ENCODE results near the gene WHAMM.
"Not testable (repeated sequence)": the region's sequence is repeated elsewhere in the genome, so short reads cannot be mapped to it uniquely, and the experiment has no call there.

WHAMM gene

DNA sequence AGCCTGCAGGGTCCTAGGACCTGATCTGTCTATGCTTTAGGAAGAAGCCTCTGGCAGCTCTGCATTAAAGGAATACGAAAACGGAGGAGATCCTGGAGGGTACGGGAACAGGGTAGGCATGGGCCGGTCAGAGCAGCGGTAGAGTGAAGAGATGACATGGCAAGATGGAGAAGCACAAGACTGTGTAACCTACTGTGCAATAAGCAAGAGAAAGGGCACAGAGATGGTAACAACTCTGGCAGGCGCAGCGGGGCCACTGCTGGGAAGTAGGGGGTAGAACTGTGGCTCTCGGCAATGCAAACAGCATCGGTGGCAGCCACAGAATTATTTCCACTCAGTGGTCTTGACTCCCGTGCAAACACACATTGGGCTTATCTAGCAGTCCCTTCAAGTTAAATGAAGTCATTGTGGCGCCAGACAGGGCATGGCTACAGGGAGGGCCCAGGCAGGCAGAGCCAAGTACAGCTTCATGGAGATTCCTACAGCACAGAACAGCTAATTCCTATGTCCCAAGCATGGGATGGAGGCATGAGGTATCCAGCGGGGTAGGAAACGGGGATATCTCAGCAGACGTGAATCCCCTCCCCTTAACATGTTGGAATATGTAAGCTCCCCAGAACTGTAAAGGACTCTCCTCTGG lies 28.8 kb downstream of the WHAMM start:
- no peak for DNase-seq (ENCODE audit: low read depth, low spot score)

DNA sequence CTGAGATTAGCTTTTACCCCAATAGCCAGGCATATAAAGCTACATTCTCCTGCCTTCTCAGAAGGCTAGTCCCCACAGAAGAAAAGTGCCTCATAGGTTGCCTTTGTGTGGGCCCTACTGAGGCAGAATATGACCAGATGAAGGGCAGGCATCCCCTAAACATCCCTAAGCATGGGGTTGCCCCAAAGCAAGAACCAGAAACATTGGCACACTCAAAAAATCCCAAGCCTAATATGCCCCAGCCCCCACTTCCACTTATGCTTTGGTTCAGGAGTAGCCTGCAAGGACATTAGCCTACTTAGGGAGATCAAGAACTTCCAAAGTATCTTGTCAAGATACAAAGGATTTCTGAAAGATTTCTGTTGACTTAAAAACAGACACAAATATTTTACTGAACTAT lies 29.7 kb downstream of the WHAMM start:
- DNase-seq (ENCODE audit: low read depth, low spot score): no peak

DNA sequence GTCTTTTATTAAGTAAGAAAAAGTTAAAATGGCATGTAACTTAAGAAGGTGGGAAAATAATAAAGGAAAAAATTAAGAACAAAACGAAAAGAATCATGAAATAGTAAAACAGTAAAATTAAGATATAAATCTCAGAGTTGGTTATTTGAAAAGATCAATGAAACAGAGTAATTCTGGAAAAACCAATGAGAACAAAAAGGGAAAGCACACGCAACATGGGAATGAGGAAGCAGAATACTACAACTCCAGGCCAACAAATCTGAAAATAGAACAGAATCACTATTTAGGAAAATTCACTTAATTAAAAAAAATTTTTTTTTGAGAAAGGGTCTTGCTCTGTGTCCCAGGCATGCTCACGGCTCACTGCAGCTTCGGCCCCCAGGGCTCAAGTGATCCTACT lies 30.7 kb downstream of the WHAMM start:
- DNase-seq (ENCODE audit: low read depth, low spot score): no peak

DNA sequence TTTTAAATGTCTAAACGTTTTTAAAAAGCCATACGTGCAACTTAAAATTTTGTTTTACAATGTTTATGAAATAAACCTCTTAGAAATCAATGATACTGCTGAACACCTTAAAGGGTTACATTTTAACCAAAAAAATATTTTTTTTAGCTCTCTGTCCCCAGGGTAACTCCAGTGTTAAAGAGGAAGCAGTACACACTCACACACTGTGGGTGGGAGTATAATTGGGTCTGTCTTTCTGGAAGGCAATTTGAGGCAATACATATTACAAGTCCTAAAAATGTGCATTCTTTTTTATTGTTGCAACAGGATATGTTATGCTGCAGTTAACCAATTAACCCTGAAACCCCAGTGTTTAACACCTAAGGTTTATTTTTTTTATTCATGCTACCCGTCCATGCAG lies 34.1 kb downstream of the WHAMM start:
- no peak for DNase-seq (ENCODE audit: low read depth, low spot score)

DNA sequence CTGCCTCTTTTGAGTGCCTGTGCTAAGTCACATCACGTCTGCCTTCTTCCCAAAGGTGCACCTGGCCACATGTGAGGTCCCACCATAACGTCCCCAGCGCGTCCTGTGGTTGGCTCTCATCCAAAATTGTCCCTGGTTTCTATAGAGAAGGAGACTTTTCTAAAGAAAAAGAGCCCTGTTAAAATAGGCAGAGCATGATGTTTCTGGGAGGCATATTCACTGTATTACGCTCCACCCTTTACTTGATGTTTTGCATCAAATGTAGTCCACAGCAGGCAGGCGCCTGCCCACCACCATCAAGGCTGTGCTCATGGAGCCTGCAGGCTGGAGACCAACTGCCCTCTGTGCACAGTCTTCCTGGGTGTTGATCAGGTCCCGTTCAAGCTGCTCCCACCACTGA lies 36.3 kb downstream of the WHAMM start:
- DNase-seq (ENCODE audit: low read depth, low spot score): no peak

DNA sequence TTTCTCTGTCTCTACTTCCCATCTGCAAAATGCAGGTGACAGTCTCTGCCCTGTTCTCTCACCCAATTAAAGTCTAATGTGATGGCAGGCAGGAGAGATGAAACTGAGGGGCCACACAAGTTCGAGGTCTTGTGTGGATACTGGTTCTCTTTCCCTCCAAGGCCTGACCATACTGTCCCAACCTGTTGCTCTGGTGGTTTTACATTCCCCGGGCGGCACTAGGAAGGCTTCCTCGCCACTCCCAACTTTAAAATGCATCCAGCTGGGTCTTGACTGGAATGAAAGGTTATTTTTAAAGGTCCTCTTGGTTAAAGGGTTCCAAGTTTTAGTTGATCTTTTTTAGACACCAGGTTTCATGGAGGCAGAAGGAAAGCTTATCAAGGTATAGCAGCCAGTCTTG lies 37.2 kb downstream of the WHAMM start:
- DNase-seq (ENCODE audit: low read depth, low spot score): no peak

DNA sequence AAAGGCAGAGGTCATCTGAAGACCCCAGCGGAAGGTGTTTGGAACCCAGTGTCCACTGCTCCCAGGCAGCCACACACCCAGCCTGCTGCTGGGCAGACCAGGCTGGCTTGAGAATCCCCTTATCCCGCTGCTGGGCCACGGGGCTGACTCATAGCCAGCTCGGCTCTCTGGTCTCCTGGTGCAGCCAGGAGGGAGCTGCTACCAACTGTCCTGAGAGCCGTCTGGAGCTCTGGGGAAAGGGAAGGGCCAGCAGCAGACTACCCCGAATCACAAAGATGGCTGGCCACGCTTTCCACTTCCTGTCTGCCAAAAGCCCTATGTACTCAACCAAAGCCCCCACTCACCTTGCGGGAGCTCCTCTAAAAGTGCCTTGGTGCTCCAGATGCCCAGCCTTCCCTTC lies 38.3 kb downstream of the WHAMM start:
- DNase-seq (ENCODE audit: low read depth, low spot score): no peak

DNA sequence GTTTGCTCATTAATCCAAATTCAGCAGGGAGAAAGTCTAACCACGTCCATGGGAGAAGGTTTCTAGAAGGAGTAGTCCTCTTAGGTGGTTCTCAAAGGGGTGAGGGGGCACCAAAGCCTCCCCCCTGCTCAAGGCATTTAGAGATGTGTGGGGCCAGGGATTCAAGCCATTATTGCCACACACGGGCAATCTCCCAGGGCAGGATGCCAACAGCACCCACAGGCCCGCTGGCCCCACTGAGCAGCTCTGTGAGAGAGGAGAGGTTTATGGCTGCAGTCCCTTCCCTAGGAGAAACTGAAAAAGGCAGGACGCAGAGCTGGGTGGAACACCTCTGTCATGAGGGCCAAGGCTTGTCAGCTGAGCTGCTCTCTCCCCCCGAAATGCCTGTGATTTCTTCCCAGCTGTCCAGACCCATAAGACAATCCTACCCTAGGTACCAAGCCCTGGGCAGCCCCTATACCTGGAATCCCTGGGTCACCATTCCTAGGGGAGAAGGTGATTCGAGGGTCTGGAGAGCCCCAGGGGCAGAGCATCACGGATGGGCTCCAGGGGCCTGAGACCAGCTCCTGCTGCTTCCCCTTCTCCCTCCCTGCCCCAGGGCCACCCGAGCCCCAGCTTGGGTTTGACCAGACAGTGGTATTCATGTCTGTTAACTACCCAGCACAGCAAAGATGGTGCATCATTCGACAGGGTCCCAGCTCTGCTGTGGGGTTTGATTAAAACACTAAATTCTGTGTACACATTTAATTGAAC lies 39.0 kb downstream of the WHAMM start:
- no peak for DNase-seq (ENCODE audit: low read depth, low spot score)

DNA sequence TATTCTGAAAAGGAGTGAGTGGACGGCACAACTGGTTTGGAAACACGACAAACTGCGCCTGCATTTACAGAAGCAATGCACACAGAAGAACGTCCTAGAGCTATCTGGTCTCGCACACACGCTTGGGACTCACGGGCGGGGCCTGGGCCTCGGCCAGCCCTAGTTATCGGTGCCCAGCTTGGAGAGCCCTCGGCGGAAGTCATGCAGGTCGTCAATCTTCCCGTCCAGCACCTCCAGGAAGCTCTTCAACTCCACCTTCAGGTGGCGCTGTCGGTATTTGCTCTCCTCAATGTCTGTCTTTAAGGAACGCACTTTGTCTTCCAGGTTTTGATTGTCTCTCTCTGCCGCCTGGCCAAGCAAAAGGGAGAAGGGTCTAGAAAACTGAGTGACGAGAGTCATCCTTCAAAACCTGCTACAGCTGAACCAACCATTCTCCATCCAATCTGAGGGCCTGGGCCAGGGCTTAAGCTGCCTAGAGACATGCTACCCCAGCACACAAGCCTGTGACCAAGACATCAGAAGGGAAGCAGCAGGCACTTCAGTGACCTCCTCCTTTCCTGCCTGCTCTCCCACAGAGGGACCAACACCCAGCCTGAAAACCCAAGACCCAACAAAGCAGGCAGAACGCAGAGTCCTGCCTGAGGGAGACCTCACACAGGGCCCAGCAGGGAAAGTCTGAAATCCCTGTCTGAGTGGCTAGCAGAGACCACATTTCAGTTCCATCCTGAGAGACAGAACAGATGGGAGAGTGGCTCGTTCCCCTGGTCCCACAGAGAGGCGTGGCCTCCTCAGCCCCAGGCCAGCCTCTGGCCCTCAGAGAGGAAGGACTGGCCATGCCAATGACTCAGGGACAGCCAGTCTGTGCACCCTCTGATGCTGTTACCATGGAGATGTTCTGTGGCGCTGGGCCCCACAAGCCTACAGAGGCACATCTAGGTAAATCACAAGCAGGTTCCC lies 40.4 kb downstream of the WHAMM start:
- DNase-seq (ENCODE audit: low read depth, low spot score): peak; percentile 92

DNA sequence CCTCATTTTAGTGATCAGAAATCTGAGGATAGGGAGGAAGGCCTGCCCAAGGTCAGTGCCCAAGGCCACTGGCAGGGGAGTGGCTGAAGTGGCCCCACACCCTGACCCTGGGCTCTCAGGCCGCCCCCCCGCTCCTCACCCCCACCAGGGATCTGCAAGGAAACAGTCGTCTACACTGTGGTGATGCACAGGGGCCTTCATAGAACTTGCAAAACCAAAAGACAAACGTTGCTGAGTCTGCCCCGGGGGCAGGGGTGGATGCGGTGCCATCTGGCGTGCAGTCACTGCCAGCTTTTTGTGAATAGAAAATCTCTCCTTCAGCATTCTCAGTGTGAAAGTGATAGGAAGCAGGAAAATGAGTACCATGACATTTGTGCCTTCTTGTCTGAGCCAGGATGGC lies 41.3 kb downstream of the WHAMM start:
- no peak for DNase-seq (ENCODE audit: low read depth, low spot score)

DNA sequence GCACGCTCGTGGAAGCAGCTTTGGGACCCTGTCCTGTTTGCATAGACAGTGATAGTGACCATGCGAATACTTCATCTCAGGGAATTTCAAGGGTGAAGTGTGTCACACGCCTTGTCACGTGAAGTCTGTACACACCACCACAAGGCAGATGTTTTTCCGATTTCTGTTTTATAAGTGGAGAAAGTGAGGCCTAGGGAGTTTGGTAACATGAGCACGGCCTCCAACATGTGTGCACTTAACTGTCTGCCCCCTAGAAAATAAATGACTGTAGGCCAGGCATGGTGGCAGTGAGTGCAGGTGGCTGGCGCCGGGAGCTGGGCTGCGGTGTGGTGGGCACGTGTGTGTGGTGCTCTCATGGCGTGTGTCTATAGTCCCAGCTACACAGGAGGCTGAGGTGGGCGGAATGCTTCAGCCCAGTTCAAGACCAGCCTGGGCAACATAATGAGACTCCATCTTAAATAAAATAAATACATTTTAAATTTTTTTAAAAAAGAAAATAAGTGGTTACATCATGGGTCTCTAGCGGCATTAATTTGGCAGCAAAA lies 42.0 kb downstream of the WHAMM start:
- no peak for DNase-seq (ENCODE audit: low read depth, low spot score)

DNA sequence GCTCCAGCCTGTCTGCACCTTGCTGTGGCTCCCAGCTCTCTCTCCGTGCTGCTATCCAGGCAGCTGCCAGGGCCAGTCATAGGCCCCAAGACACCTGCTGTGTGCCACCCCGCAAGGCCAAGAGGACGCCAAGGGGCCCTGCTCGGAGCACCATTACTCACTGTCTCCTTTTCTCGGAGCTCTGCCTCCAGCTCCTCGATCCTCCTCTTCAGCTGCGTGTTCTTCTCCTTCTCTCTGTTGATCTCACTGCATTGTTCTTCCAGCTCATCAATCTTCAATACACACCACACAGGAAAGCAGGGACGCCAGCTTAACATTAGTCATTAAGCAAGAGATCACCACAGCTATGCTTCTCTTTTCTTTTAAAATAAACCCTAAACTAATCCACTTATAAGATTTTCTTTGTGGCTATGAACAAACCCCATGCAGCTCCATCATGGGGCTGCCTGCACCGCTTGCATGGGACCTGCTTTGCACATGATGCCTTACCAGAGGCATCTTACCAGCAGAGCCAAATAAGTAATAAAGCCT lies 42.6 kb downstream of the WHAMM start:
- no peak for DNase-seq (ENCODE audit: low read depth, low spot score)

DNA sequence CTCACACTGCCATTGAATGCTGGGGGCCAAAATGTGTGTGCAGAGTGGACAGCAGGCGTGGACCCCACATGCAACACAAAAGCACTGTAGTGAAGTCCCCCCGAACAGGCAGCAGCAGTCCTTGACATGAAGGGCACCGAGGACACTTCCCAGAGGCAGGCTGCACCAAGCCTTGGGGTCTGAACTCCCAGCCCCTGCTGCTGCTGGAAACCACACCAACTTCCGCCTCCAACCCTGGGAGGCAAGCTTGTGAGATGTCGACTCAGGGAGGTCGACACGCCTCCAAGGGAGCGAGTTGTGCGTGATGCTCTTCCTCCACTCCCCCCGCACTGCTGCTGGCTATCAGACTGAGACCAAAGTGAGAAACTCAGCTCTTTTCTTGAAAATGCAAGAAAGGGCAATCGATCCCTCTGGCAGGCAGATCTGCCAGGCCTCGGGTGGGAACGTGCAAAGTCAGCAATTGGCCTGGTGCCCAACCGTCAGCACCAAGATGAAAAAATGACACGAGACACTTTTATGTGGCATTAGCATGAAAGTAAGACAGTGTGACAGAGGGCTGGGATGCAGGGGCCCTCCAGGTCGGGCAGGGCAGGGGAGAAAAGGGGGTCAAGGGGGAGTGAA lies 43.6 kb downstream of the WHAMM start:
- no peak for DNase-seq (ENCODE audit: low read depth, low spot score)

DNA sequence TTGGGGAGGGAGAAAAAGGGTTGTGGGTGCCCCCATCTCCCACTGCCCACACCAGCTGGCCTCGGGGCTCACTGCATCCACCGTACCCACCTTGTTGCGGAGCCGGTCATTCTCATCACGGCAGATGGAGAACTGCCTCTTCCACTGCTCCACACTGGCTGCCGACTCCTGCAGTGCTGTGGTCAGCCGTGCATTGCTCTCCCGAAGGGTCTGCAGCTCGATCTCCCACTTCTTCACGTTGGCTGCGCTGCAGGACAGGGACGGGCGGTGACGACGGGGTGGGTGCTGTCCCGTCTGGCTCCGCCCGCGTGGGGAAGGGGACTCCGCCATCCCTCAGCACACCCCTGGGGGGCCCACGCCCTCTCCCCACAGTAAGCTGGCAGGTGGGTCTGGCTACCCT lies 45.1 kb downstream of the WHAMM start:
- no peak for DNase-seq (ENCODE audit: low read depth, low spot score)

DNA sequence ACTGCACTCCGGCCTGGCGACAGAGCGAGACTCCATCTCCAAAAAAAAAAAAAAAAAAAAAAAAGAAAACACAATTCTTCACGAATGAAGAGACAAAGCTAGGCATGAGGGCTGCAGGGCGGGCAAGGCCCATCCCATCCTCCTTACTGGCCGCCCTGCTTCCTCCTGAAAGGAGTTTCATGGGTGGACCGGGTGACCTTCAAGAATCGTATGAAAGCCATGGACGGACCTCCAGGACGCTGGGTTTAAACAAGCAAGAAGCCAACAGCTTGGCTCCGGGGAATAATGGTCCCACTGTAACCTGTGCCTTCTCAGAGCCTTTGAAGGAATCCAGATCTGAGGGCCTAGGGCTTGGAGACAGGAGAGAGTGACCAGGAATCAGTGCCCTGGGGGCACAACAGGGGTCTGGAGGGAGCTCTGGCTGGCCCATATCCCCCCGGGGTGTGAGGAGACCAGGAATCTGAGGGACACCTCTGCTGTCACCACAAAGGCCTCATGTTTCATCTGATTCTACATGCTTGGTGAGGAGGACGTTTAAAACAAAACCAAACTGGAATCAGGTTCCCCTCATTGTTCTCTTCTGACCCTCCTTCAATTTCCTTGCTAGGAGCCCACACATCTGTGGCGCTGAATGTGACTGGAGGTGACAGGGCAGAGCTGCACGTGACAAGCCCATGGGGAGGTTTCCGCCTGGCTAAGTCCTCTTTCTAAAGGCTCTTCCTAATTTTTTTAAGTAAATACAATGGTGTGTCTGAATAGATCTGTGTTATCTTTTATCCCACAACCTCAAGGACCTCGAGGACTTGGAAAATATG lies 46.1 kb downstream of the WHAMM start:
- no peak for DNase-seq (ENCODE audit: low read depth, low spot score)

DNA sequence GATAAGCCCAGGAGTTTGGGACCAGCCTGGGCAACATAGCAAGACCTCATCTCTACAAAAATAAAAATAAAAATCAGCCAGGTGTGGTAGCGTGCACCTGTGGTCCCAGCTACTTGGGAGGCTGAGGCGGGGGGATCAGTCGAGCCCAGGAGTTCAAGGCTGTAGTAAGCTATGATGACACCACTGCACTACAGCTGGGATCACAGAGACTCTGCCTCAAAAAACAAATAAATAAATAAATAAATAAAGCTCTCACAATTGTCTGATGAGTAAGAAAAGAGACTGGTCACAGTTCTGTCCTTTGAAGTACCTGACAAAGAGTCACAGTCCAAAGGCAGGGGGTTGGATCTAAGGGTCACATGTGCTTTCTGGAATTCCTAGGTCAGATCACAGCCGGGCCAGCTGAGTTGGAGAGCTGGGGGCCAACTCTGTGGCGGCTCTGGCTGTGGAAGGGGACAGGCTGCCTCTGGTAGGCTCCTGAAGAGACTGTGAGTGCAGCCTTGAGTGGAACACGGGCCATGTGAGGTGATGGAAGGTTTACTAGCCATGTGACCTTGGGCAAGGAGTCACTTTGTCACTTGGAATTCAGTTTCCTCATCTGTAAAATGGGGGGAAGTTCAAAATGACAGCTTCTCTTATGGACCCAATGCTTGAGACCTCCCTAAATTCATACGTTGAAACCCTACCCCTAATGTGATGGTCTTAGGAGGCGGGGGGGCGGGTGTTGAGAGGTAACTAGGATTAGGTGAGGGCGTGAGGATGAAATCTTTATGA lies 47.2 kb downstream of the WHAMM start:
- DNase-seq (ENCODE audit: low read depth, low spot score): no peak

DNA sequence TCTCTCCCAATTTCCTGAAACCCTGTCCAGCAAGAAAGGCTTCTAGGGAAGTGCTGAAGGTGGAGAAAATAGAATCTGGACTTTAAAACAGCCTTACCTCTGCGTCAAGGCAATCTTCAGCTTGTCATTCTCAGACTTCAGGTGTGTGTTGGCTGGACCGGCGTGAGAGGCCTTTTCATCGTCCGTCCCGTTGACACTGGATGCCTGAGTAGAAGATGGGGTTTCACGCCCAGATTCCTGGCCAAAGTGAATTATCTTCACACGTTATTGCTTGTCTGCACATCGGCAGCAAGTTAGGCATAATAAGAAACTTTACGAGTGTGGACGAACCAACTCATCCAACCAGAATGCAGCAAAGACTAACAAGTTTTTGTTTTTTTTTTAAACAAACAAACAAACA lies 49.5 kb downstream of the WHAMM start:
- DNase-seq (ENCODE audit: low read depth, low spot score): no peak

DNA sequence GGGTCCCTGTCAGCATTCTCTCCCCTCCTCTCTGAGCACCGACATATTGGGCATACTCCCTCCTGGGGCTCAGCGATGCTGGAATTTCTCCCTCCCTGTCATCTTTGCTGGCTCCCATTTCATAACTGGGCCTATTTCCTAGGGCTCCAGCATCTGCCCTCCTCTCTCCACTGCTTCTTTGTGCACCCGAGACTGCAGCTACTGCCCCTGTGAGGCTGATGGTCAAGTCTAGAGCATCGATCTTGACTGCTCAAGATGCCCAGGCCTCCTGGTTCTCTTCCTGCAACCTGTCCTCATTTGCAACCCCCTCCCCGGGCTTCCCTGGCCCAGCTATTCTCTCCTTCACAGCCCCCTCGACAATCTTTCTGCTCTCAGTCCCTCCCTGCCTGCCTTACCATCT lies 53.5 kb downstream of the WHAMM start:
- DNase-seq (ENCODE audit: low read depth, low spot score): no peak

DNA sequence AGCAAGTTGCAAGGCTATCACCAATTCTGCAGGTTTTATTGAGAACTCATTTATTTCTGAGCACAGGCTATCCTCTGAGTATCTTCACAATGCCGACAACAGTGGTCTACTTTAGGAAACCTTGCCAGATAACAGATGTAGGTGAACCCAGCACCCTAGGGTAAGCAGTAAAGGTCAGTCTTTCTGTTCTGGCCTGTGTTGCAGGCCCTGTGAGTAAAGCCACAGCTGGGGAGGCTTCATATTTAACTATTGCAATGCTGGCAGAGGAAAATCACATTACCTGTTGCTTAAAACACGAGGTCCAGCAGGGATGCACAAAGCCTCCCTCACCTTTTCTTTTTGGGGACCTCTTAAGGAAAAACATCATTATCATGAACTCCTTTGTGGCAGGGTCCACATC lies 55.5 kb downstream of the WHAMM start:
- no peak for DNase-seq (ENCODE audit: low read depth, low spot score)

DNA sequence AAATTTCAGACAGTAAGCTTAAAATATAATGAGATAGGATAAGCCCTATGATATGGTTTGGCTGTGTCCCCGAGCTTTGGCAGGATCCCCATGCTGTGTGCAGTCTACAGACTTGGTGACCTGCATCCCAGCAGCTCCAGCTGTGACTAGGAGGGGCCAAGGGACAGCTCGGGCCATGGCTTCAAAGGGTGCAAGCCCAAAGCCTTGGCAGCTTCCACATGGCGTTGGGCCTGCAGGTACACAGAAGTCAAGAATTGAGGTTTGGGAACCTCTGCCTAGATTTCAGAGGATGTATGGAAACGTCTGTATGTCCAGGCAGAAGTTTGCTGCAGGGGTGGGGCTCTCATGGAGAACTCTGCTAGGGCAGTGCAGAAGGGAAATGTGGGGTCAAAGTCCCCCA lies 56.2 kb downstream of the WHAMM start:
- DNase-seq (ENCODE audit: low read depth, low spot score): not testable (repeated sequence)
